Mononuclear cell (primary cell): Measurements from ENCODE around the gene INSYN1. TPM values are rescaled to one million over a fixed set of nuclear protein-coding genes. Genes with fewer than 3 reads are reported as not detected.
"Not testable (repeated sequence)": the region's sequence is repeated elsewhere in the genome, so short reads cannot be mapped to it uniquely, and the experiment has no call there.

Experiments used
- H3K27me3 ChIP-seq: 2 replicates; pipeline ENCODE4 v1.6.0; 2011; ENCODE audit warnings: low read length, control low read depth; ENCODE audit not compliant: insufficient read depth
- H3K4me1 ChIP-seq: 2 replicates; pipeline ENCODE4 v1.5.1; 2011; ENCODE audit warnings: mild to moderate bottlenecking, low read length, control low read depth; ENCODE audit not compliant: insufficient read depth
- H3K4me3 ChIP-seq: 2 replicates; pipeline ENCODE4 v1.5.1; 2011; ENCODE audit warnings: mild to moderate bottlenecking, low read length, moderate library complexity
- H3K9me3 ChIP-seq: 2 replicates; pipeline ENCODE4 v1.5.1; 2011; ENCODE audit warnings: low read depth, mild to moderate bottlenecking, control low read depth, low read length
- total RNA-seq: library from RNA; depleted of rRNA; stranded (reverse); fragments of >200 nt; gene quantifications from one replicate; pipeline ENCODE4 v1.2.3, GENCODE V29; 2012

Gene INSYN1
- total RNA-seq, 1 donor, result not detected

DNA sequence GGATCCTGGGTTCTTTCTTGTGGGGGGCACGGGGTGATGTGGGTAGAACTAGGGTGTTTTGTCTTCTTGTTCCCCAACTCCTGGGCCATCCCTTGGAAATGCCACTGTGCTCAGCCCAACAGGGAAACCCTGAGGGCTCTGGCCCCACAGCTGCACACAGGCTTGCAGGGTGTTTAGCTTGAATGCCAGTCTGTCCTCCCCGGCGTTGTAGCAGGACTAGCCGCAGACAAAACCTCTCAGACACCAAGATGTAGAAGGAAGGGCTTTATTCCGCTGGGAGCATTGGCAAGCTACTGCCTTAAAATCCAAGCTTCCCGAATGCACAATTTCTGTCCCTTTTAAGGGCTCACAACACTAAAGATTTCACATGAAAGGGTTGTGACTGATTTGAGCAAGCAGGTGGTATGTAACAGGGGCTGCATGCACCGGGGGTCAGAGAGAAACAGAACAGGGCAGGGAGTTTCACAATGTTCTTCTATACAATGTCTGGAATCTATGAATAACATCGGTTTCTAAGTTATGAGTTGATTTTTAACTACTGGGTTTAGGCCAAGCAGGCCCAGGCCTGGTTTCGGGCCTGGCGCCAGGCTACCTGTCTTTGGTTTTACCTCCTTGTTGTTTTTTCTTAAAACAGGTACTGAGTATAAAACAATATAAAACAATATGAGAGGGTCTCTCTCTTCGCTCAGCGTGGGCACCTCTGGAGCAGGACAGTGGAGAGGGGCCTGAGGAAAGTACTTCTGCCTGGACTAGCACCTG lies 32.3 kb upstream of the INSYN1 start:
- H3K9me3 ChIP-seq, H3K4me1 ChIP-seq, H3K27me3 ChIP-seq, H3K4me3 ChIP-seq: not testable (repeated sequence)

DNA sequence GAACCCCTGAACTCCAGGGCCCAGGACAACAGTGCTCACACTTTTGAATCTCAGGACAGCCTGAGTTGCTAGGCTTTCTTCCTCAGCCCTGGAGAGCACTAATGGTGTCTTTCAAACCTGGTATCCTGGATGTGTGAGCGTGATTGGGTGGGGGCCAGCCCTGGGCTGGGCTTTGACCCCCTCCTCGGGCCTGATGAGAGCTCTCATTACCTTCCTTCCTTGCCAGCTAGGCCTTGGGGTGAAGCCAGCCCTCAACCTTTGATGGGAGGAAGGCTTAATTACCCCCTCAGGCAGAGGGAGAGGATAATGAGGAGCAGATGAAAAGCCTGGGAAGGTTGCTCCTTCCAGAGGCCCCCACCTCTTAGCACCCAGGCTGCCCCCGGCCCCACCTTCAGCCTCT lies 31.1 kb upstream of the INSYN1 start:
- no peaks in the 10 kb centered on the region for H3K9me3 ChIP-seq
- H3K27me3 ChIP-seq, result no peaks in the 10 kb centered on the region
- no peaks in the 10 kb centered on the region for H3K4me1 ChIP-seq
- no peak overlapping the region for H3K4me3 ChIP-seq

DNA sequence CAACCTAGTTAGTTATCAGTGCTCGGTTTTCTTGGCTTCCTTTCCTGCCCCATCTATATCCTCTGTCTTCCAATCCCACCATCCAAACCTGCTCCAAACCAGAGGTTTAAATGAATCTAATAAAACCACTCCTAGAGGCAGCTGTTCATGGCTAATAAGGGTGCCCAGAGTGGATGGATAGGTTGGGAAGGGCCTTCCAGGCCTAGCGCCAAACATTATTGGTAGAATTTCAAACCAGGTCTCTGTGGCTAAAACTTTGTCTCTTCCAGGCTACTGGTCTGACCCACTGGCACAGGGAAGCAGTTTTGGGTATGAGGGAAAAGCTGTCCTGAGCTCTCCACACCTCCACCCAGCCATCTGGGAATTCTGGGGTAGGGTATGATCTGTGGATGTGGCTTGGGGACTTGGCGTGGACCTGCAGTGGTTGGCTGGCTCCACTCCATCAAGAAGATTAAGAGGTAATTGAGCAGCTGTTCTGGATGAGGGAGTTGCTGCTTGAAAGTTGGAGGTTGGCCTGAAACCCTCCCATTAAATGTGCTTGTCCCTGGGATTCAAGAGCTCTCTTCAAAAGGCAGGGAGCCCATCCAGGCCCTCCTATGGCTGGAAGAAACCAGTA lies 29.3 kb upstream of the INSYN1 start:
- H3K9me3 ChIP-seq, result no peaks in the 10 kb centered on the region
- no peaks in the 10 kb centered on the region for H3K4me1 ChIP-seq
- no peak overlapping the region for H3K4me3 ChIP-seq
- no peaks in the 10 kb centered on the region for H3K27me3 ChIP-seq

DNA sequence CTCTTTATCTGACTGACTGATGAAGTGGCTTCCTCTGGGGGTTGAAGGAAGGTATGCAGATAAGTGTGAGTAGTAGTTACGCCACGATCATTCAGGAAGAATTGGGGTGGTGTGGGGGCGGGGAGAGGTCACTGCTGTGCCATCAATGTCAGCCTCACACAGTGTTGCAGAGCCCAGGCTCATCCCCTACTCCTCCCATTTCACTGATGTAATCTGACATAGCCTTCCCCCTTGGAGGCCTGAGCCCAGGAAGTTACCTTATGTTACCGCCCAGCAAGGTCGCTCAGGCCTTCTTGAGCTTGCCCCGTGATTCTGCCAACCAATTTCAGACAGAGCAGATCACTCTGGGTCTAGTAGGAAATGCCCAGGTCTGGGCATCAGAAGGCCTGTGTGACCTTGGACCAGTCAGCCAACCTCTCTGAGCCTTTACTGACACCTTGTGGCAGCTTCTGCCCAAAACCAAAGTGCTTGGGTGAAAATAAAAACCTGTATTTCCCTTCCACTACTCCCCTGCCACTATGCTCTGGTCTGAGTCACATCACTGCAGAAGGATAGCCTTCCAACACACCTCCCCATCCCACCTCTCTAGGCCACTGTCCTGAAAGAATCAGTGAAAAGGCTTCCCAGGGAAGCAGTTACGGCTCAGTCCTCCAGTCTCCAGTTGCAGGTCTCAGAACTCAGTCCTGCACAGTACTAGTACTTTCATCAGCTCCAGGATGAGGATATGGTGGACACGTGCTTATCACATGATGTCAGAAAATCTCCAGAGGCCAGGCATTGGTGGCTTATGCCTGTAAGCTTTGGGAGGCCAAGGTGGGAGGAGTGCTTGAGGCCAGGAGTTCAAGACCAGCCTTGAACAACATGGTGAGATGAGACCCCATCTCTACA lies 28.1 kb upstream of the INSYN1 start:
- Histone ChIP-seq H3K9me3 (no peaks in the 10 kb centered on the region), H3K27me3 (no peaks in the 10 kb centered on the region), H3K4me1 (no peaks in the 10 kb centered on the region), H3K4me3 (no peak overlapping the region)

DNA sequence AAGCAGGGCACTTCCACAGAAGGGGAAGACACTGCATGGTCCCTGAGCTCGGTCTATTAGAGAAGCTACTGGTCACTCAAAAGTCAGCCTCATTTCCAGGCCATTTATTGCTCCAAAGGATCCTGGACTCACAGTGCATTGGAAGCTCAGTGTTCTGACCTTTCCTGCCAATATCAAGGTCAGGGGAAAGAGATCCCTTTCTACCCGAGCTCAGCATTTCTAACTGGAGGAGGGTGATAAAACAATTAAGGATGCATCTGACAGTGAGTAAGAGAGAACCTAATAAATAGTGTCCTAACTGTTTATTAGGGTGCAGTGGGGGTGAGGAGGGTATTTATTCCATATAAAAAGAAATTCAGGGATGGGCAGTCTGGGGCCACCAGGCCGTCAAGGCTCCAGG lies 26.8 kb upstream of the INSYN1 start:
- Histone ChIP-seq H3K9me3 (no peaks in the 10 kb centered on the region), H3K4me1 (no peaks in the 10 kb centered on the region), H3K4me3 (no peak overlapping the region), H3K27me3 (no peaks in the 10 kb centered on the region)

DNA sequence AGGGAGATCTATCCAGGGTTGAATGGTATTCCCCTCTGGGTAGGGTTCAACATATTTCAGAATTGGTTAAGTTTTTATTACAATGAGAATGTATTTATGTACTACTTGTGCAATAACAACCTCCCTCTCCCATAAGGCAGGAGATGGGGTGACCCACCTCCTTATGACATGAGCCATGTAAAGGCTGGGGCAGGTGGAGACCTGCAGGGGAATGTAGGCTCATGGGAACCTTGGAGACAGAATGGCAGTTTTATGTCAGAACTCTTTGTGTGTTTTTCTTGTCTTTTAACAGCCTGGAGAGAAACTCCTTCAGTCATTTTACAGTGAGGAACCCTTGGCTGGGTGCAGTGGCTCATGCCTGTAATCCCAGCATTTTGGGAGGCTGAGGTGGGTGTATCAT lies 24.6 kb upstream of the INSYN1 start:
- no peak overlapping the region for H3K4me3 ChIP-seq

DNA sequence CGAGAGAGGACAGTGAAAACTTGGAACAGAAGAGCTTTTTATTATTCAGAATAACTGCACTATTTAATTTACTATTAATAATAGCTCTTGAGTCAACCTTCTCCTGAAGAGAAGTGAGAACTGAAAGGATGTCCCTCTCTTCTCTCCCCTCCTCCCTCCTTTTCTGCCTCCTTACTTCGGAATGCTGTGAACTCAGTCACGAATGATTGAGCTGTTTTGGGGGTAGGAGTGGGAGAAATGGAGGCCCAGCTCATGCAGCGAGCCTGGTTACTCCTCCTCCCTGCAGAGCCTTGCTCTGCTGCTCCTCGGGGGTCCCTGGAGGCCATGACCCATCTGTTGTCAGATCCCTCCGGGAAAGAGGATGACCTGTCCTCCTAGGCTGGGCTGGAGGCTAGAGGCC lies 20.3 kb upstream of the INSYN1 start:
- H3K4me3 ChIP-seq, result no peak overlapping the region
- no peaks in the 10 kb centered on the region for H3K9me3 ChIP-seq
- H3K27me3 ChIP-seq, result no peaks in the 10 kb centered on the region
- H3K4me1 ChIP-seq, result no peaks in the 10 kb centered on the region

More for the DNA sequence above, 24.6 kb upstream of the INSYN1 start:
- H3K4me1 ChIP-seq, result no peaks in the 10 kb centered on the region
- H3K27me3 ChIP-seq, result no peaks in the 10 kb centered on the region
- H3K9me3 ChIP-seq, result no peaks in the 10 kb centered on the region

DNA sequence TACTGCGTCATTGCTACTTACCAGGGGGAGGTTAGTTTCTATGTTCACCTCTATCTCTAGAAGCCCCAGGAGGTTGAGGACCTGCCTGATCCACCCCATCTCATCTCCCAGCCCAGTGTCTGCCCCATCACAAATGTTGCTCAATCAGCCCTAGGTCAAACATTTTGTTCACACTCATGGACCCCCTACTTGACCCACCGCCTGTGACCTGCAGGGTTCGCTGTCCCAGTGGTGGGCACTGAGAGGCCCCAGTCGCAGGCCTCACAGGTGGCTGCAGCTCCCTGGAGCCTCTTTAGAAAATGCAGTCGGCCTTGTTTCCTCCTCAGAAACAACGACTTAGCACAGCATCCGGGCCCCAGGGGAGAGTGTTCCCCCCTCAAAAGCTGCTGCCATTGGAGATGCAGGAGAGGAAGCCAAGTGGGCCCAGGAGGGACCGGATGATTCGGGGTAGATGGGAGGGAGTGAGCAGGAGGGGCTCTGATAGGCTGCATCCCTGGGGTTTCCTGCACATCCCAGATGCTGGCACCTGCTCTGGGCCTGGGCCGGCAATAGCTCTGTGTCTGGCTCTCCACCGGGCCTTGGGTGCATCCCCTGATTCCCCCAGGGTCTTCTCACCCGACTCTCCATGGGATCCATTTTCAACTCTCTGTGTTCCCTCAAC lies 18.4 kb upstream of the INSYN1 start:
- no peak overlapping the region for H3K4me3 ChIP-seq
- no peaks in the 10 kb centered on the region for H3K27me3 ChIP-seq
- no peaks in the 10 kb centered on the region for H3K9me3 ChIP-seq
- H3K4me1 ChIP-seq, result no peaks in the 10 kb centered on the region

DNA sequence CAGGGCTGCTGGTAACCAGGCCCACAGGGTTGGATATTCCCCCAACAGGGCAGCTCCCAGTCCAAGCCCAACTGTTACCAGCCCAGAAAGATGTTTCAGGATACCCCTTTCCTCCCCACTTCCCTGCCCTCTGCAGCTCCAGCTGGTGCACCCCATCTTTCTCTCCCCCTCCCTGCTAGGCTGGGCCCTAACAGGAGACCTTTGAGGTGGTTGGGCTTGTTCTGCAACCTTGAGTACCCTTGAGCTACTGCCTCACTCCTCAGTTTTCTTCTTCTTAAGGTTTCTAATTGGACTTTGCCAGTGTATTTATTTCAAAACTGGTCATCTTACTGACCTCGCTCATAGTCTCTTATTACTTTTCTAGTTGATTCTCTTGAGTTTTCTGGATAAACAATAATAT lies 16.9 kb upstream of the INSYN1 start:
- Histone ChIP-seq H3K4me3 (no peak overlapping the region), H3K27me3 (no peaks in the 10 kb centered on the region), H3K9me3 (no peaks in the 10 kb centered on the region), H3K4me1 (no peaks in the 10 kb centered on the region)

DNA sequence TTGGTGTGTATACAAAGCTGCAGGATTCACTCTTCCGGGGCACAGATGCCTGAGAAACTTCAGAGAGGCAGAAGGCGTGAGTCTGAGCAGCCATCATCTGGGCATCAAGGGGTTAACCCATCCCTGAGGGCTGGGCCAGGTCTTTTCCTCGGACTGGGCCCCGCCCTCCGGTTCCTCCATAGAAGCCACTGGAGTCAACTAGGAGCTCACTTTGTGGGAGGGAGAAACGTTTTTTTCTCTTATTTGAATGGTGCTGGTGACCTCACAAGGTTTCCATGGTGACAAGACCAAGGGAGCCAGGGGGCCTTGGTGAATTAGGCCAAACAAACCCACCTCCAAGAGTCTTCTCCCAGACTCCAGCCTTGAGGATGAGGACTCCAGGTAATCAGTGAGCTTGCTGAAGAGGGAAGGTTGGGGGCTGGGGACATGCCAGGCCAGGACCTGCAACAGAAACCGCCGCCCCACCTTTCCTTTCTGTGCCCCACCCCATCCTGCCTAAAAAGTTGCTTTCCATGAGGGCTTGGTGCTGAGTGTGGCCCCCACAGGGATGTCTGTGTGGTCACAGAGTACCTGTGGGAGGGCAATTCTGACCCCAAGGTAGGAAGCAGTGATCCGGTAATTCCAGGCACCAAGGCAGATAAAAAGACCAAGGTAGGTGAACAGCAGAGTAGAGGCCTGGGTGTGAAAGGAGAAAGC lies 14.8 kb upstream of the INSYN1 start:
- H3K27me3 ChIP-seq, result no peaks in the 10 kb centered on the region
- H3K4me1 ChIP-seq, result no peaks in the 10 kb centered on the region

DNA sequence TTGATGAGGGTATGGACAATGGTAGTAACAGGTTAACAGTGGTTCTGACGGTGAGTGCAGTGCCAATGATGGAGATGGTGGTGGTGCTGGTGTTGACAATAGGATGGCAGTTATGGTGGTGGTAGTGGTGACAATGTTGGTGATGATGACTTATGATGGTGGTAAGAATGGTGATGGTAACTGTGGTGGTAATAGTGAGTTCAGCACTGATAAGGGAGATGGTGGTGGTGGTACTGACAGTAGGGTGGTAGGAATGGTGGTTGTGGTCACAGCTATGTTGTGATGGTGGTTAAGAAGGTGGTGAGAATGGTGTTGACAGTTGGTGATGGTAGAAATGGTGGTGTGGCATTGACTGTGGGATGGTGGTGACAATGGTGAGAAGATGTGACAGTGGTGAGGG lies 13.4 kb upstream of the INSYN1 start:
- Histone ChIP-seq H3K4me3 (no peak overlapping the region), H3K9me3 (no peaks in the 10 kb centered on the region), H3K4me1 (no peaks in the 10 kb centered on the region), H3K27me3 (no peaks in the 10 kb centered on the region)

More for the DNA sequence above, 14.8 kb upstream of the INSYN1 start:
- Histone ChIP-seq H3K4me3 (no peak overlapping the region), H3K9me3 (no peaks in the 10 kb centered on the region)

DNA sequence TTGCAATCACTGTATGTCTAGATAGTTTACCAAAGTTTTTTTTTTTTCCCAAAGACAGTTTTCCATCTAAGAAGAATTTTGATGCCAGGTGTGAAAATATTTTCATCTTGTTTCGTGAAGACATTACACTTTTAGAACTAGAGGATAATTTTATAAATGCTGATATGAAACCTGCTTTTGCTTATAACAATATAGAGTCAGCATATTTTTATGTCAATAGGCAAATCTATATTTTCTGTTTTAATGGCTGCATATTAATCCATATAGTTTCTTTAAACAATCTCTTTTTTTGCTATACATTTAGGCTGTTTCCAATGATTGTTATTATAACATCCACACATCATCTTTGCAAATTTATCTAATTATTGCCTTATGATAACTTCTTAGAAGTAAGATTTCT lies 12.6 kb upstream of the INSYN1 start:
- peaks cover 3% of the 10 kb centered on the region for H3K27me3 ChIP-seq
- H3K4me3 ChIP-seq, result no peak overlapping the region
- H3K4me1 ChIP-seq, result no peaks in the 10 kb centered on the region
- H3K9me3 ChIP-seq, result no peaks in the 10 kb centered on the region

DNA sequence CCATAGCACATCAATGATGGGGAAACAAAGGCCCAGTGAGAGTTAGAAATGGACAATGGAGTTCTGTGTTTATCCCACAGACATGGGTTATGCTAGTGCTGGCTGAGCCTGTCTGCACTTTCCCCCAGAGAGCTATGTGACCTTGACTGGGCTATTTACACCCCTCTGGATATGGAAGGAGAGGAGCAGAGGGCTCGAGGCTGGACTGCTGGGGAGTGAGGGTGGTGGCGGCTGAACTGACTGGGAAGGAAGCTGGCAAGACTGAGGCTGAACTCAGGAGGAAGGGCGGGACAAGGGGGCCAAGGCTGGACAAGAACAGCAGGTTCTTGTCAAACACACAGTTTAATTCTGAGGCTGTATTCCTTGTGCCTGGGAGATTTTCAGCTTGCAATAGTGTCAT lies 10.8 kb upstream of the INSYN1 start:
- Histone ChIP-seq H3K4me1 (no peaks in the 10 kb centered on the region), H3K9me3 (no peaks in the 10 kb centered on the region), H3K4me3 (no peak overlapping the region), H3K27me3 (peaks cover 3% of the 10 kb centered on the region)
